ENCODE results near the gene GAS2. TPM values are rescaled to one million over a fixed set of nuclear protein-coding genes. Genes with fewer than 3 reads are reported as not detected.

GAS2 gene
- total and polyA plus RNA-seq, 2 donors (not counting 1 experiment from before 2014, with no cell fraction given): 0.27 to 1.2 TPM

GRCh38 chr11:22828373-22828772 lies 162.0 kb downstream of the GAS2 start:
- H3K4me3 ChIP-seq (replicated peaks in 1 of 4; ENCODE audit: control extremely low read depth in 1 of 4, insufficient read depth in 1 of 4, low read depth in 3 of 4, low read length in 4 of 4): peak overlapping the region; percentile 79 to 97 (median 87)
- H3K27me3 ChIP-seq (ENCODE audit: control insufficient read depth, insufficient read depth, low read length): no peaks in the 10 kb centered on the region
- peaks cover 4% of the 10 kb centered on the region for H3K79me2 ChIP-seq (ENCODE audit: control insufficient read depth, insufficient read depth, low read length)
- no peak overlapping the region for H3K27ac ChIP-seq (ENCODE audit: insufficient read depth, low read length)
- H3K4me2 ChIP-seq (ENCODE audit: extremely low read depth, insufficient read depth, low read length): peak overlapping the region; percentile 30
- no peaks in the 10 kb centered on the region for H3K9me3 ChIP-seq (ENCODE audit: control insufficient read depth, insufficient read depth, low read depth, low read length)
- H3K36me3 ChIP-seq (ENCODE audit: control insufficient read depth, insufficient read depth, low read length): peaks cover under 1% of the 10 kb centered on the region
- DNase-seq (ENCODE audit: low read depth in 2 of 2): no peak
- H3K4me1 ChIP-seq (ENCODE audit: control insufficient read depth, extremely low read depth, insufficient read depth, low read length): no peaks in the 10 kb centered on the region
- H4K20me1 ChIP-seq (ENCODE audit: control insufficient read depth, extremely low read depth, insufficient read depth, low read length): no peaks in the 10 kb centered on the region
- H3K9ac ChIP-seq (ENCODE audit: insufficient read depth, low read length): no peak overlapping the region
- H2AFZ ChIP-seq (ENCODE audit: low read length): no peak overlapping the region
- TF ChIP-seq EZH2 (IDR thresholded peaks at IDR 0.05; ENCODE audit: low read length, missing control alignments): no peak
- TF ChIP-seq CTCF (conservative IDR thresholded peaks at IDR 0.05 in 1 of 2, IDR thresholded peaks at IDR 0.05 in 1 of 2; ENCODE audit: low read depth in 1 of 2, low read length in 2 of 2): no peak

GRCh38 chr11:22829231-22830081 lies 163.0 kb downstream of the GAS2 start, which contains the start of gene SVIP:
SVIP (minus strand) TSS chr11:22829801; CDS start chr11:22829748, 53 bp downstream.
- Histone ChIP-seq H3K4me2 (ENCODE audit: extremely low read depth, insufficient read depth, low read length) (peak within 1 kb of the TSS; percentile 40), H3K9ac (ENCODE audit: insufficient read depth, low read length) (peak within 1 kb of the TSS; percentile 61), H4K20me1 (ENCODE audit: control insufficient read depth, extremely low read depth, insufficient read depth, low read length) (no peaks in the 10 kb centered on the region), H3K27me3 (ENCODE audit: control insufficient read depth, insufficient read depth, low read length) (no peaks in the 10 kb centered on the region), H3K36me3 (ENCODE audit: control insufficient read depth, insufficient read depth, low read length) (no peaks in the 10 kb centered on the region), H3K27ac (ENCODE audit: insufficient read depth, low read length) (peak within 1 kb of the TSS; percentile 61), H3K4me1 (ENCODE audit: control insufficient read depth, extremely low read depth, insufficient read depth, low read length) (no peaks in the 10 kb centered on the region), H2AFZ (ENCODE audit: low read length) (peak within 1 kb of the TSS; percentile 73), H3K4me3 (replicated peaks in 1 of 4; ENCODE audit: control extremely low read depth in 1 of 4, insufficient read depth in 1 of 4, low read depth in 3 of 4, low read length in 4 of 4) (peak within 1 kb of the TSS; percentile 79 to 97 (median 87)), H3K79me2 (ENCODE audit: control insufficient read depth, insufficient read depth, low read length) (peaks cover 4% of the 10 kb centered on the region), H3K9me3 (ENCODE audit: control insufficient read depth, insufficient read depth, low read depth, low read length) (no peaks in the 10 kb centered on the region)
- TF ChIP-seq CTCF (conservative IDR thresholded peaks at IDR 0.05 in 1 of 2, IDR thresholded peaks at IDR 0.05 in 1 of 2; ENCODE audit: low read depth in 1 of 2, low read length in 2 of 2) (peak; percentile 60 to 62), EZH2 (IDR thresholded peaks at IDR 0.05; ENCODE audit: low read length, missing control alignments) (no peak)
- DNase-seq (ENCODE audit: low read depth in 2 of 2): peak; percentile 82 to 87

GRCh38 chr11:22830082-22830414 lies 163.6 kb downstream of the GAS2 start:
- peak overlapping the region; percentile 54 for H2AFZ ChIP-seq (ENCODE audit: low read length)
- H3K9me3 ChIP-seq (ENCODE audit: control insufficient read depth, insufficient read depth, low read depth, low read length): no peaks in the 10 kb centered on the region
- no peaks in the 10 kb centered on the region for H3K27me3 ChIP-seq (ENCODE audit: control insufficient read depth, insufficient read depth, low read length)
- peak overlapping the region; percentile 30 to 97 (median 42) for H3K4me3 ChIP-seq (replicated peaks in 1 of 4; ENCODE audit: control extremely low read depth in 1 of 4, insufficient read depth in 1 of 4, low read depth in 3 of 4, low read length in 4 of 4)
- H3K79me2 ChIP-seq (ENCODE audit: control insufficient read depth, insufficient read depth, low read length): peaks cover 4% of the 10 kb centered on the region
- TF ChIP-seq CTCF (conservative IDR thresholded peaks at IDR 0.05 in 1 of 2, IDR thresholded peaks at IDR 0.05 in 1 of 2; ENCODE audit: low read depth in 1 of 2, low read length in 2 of 2) (no peak), EZH2 (IDR thresholded peaks at IDR 0.05; ENCODE audit: low read length, missing control alignments) (no peak)
- H3K4me1 ChIP-seq (ENCODE audit: control insufficient read depth, extremely low read depth, insufficient read depth, low read length): no peaks in the 10 kb centered on the region
- no peaks in the 10 kb centered on the region for H3K36me3 ChIP-seq (ENCODE audit: control insufficient read depth, insufficient read depth, low read length)
- H3K27ac ChIP-seq (ENCODE audit: insufficient read depth, low read length): no peak overlapping the region
- peak overlapping the region; percentile 40 for H3K4me2 ChIP-seq (ENCODE audit: extremely low read depth, insufficient read depth, low read length)
- H4K20me1 ChIP-seq (ENCODE audit: control insufficient read depth, extremely low read depth, insufficient read depth, low read length): no peaks in the 10 kb centered on the region
- no peak overlapping the region for H3K9ac ChIP-seq (ENCODE audit: insufficient read depth, low read length)
- DNase-seq (ENCODE audit: low read depth in 2 of 2): no peak

All from fibroblast of lung (primary cell).